GM23338 (cell line): ENCODE measurements around the gene CHN2. TPM values are rescaled to one million over a fixed set of nuclear protein-coding genes. Genes with fewer than 3 reads are reported as not detected.

ENCODE experiments used
- CREB1 ChIP-seq: fragments of 250-450 bp; sonication (Bioruptor Pico); IDR thresholded peaks from 2 replicates; pipeline ENCODE4 v1.5.0; 2020; ENCODE audit warnings: low read depth, mild to moderate bottlenecking, moderate library complexity
- CTCF ChIP-seq, 2 experiments: fragments of 200-600 bp in 1 of 2; sonication (generic) in 1 of 2; conservative IDR thresholded peaks; 2 replicates each; pipeline versions ENCODE4 v1.5.1 to v1.6.1; 2016 to 2017; ENCODE audit warnings: antibody characterized with exemption in 2 of 2, low read depth in 2 of 2, mild to moderate bottlenecking in 2 of 2, moderate library complexity in 1 of 2
- ETS1 ChIP-seq: IDR thresholded peaks from 2 replicates; pipeline ENCODE4 v1.6.1; 2016; ENCODE audit warnings: antibody characterized with exemption
- JUNB ChIP-seq: IDR thresholded peaks from one replicate; pipeline ENCODE4 v1.6.1; 2016; ENCODE audit warnings: antibody characterized with exemption; ENCODE audit not compliant: unreplicated experiment
- NANOG ChIP-seq: IDR thresholded peaks from 2 replicates; pipeline ENCODE4 v1.6.1; 2016; ENCODE audit warnings: antibody characterized with exemption, borderline replicate concordance
- ZNF114 ChIP-seq: fragments of 250-450 bp; sonication (Bioruptor Pico); IDR thresholded peaks from 2 replicates; pipeline ENCODE4 v1.5.0; 2020; ENCODE audit warnings: mild to moderate bottlenecking, moderate library complexity
- ZNF331 ChIP-seq: fragments of 250-450 bp; sonication (Bioruptor Pico); IDR thresholded peaks from 2 replicates; pipeline ENCODE4 v1.5.0; 2020; ENCODE audit warnings: low read depth, mild to moderate bottlenecking, moderate library complexity
- polyA plus RNA-seq: library from polyadenylated mRNA; unstranded; fragments of >200 nt; fragmentation: Nextera tagmentation; extraction: Ambion mirVana; gene quantifications from 2 replicates; pipeline ENCODE4 v1.2.1, GENCODE V29; 2016
- total RNA-seq: library from RNA; depleted of rRNA; stranded (reverse); fragments of >200 nt; shearing (Covaris generic); gene quantifications from 2 replicates; pipeline ENCODE4 v1.2.3, GENCODE V29; 2014
- TF ChIP-seq, protein P1 (sequence below): fragments of 250-450 bp; sonication (Bioruptor Pico); IDR thresholded peaks from 2 replicates; pipeline ENCODE4 v1.5.0; 2020; ENCODE audit warnings: mild to moderate bottlenecking, moderate library complexity

The CHN2 gene
- total and polyA plus RNA-seq, 2 experiments from 2014 or later: 6.1 to 7.5 TPM

- TF ChIP-seq, protein P1, sequence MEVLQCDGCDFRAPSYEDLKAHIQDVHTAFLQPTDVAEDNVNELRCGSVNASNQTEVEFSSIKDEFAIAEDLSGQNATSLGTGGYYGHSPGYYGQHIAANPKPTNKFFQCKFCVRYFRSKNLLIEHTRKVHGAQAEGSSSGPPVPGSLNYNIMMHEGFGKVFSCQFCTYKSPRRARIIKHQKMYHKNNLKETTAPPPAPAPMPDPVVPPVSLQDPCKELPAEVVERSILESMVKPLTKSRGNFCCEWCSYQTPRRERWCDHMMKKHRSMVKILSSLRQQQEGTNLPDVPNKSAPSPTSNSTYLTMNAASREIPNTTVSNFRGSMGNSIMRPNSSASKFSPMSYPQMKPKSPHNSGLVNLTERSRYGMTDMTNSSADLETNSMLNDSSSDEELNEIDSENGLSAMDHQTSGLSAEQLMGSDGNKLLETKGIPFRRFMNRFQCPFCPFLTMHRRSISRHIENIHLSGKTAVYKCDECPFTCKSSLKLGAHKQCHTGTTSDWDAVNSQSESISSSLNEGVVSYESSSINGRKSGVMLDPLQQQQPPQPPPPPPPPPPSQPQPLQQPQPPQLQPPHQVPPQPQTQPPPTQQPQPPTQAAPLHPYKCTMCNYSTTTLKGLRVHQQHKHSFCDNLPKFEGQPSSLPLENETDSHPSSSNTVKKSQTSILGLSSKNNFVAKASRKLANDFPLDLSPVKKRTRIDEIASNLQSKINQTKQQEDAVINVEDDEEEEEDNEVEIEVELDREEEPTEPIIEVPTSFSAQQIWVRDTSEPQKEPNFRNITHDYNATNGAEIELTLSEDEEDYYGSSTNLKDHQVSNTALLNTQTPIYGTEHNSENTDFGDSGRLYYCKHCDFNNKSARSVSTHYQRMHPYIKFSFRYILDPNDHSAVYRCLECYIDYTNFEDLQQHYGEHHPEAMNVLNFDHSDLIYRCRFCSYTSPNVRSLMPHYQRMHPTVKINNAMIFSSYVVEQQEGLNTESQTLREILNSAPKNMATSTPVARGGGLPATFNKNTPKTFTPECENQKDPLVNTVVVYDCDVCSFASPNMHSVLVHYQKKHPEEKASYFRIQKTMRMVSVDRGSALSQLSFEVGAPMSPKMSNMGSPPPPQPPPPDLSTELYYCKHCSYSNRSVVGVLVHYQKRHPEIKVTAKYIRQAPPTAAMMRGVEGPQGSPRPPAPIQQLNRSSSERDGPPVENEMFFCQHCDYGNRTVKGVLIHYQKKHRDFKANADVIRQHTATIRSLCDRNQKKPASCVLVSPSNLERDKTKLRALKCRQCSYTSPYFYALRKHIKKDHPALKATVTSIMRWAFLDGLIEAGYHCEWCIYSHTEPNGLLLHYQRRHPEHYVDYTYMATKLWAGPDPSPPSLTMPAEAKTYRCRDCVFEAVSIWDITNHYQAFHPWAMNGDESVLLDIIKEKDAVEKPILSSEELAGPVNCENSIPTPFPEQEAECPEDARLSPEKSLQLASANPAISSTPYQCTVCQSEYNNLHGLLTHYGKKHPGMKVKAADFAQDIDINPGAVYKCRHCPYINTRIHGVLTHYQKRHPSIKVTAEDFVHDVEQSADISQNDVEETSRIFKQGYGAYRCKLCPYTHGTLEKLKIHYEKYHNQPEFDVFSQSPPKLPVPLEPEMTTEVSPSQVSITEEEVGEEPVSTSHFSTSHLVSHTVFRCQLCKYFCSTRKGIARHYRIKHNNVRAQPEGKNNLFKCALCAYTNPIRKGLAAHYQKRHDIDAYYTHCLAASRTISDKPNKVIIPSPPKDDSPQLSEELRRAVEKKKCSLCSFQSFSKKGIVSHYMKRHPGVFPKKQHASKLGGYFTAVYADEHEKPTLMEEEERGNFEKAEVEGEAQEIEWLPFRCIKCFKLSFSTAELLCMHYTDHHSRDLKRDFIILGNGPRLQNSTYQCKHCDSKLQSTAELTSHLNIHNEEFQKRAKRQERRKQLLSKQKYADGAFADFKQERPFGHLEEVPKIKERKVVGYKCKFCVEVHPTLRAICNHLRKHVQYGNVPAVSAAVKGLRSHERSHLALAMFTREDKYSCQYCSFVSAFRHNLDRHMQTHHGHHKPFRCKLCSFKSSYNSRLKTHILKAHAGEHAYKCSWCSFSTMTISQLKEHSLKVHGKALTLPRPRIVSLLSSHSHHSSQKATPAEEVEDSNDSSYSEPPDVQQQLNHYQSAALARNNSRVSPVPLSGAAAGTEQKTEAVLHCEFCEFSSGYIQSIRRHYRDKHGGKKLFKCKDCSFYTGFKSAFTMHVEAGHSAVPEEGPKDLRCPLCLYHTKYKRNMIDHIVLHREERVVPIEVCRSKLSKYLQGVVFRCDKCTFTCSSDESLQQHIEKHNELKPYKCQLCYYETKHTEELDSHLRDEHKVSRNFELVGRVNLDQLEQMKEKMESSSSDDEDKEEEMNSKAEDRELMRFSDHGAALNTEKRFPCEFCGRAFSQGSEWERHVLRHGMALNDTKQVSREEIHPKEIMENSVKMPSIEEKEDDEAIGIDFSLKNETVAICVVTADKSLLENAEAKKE (CRISPR knock-in tag): no peak
- TF ChIP-seq CREB1 (CRISPR knock-in tag) (no peak), JUNB (no peak), ZNF114 (no peak), CTCF (conservative IDR thresholded peaks at IDR 0.05; ENCODE audit: low read depth in 2 of 2) (no peak), ZNF331 (CRISPR knock-in tag) (no peak), NANOG (no peak), ETS1 (no peak)
These were observed 10.1 kb downstream of the CHN2 start (continued) for GRCh38 chr7:29204491-29205272.
